K562 (cell line): ENCODE data around the gene TCF3. TPM values are rescaled to one million over a fixed set of nuclear protein-coding genes. Genes with fewer than 3 reads are reported as not detected.

Source experiments
- ASH1L ChIP-seq: fragments of 450-650 bp; IDR thresholded peaks from 2 replicates; pipeline ENCODE4 v1.6.1; 2018; ENCODE audit warnings: borderline replicate concordance, mild to moderate bottlenecking, low read depth; ENCODE audit not compliant: partially characterized antibody
- CBX5 ChIP-seq: IDR thresholded peaks from 2 replicates; pipeline ENCODE4 v1.6.1; 2014; ENCODE audit warnings: low read depth, borderline replicate concordance
- CTBP1 ChIP-seq: fragments of 450-650 bp; IDR thresholded peaks from 2 replicates; pipeline ENCODE4 v1.6.1; 2016; ENCODE audit warnings: borderline replicate concordance
- MAZ ChIP-seq, 2 experiments: fragments of 450-650 bp in 1 of 2; sonication (generic) in 1 of 2; formaldehyde crosslinking; IDR thresholded peaks in 1 of 2; conservative IDR thresholded peaks in 1 of 2; 2 replicates each; pipeline versions ENCODE4 v1.4.0 to v1.5.0; 2020; ENCODE audit warnings: mild to moderate bottlenecking in 1 of 2, missing genetic modification reagents in 1 of 2
- MYC ChIP-seq, 2 experiments: fragments of 250-450 bp in 1 of 2; sonication (Bioruptor Pico) in 1 of 2; IDR thresholded peaks; 2 replicates each; pipeline versions ENCODE4 v1.5.1 to v1.6.1; 2012 to 2021; ENCODE audit warnings: low read depth in 2 of 2, borderline replicate concordance in 1 of 2, improper control_type of control experiment in 1 of 2, low read length in 1 of 2, mild to moderate bottlenecking in 1 of 2, moderate library complexity in 1 of 2
- NFIC ChIP-seq: fragments of 450-650 bp; IDR thresholded peaks from 2 replicates; pipeline ENCODE4 v1.6.1; 2017; ENCODE audit warnings: mild to moderate bottlenecking, inconsistent platforms
- NR1H2 ChIP-seq: sonication (generic); formaldehyde crosslinking; IDR thresholded peaks from 2 replicates; pipeline ENCODE4 v1.4.0; 2020; ENCODE audit warnings: mild to moderate bottlenecking, missing genetic modification reagents
- POLR2H ChIP-seq: IDR thresholded peaks from 2 replicates; pipeline ENCODE4 v1.6.1; 2016; ENCODE audit warnings: missing genetic modification characterization, low read depth, mild to moderate bottlenecking, control low read depth, missing compliant biosample characterization, moderate library complexity
- RBM22 ChIP-seq: fragments of 200-400 bp; formaldehyde crosslinking; IDR thresholded peaks from 2 replicates; pipeline ENCODE4 v1.6.1; 2018; ENCODE audit warnings: low read length, low read depth; ENCODE audit not compliant: poor library complexity, severe bottlenecking
- RCOR1 ChIP-seq, 2 experiments: IDR thresholded peaks; 2 replicates each; pipeline ENCODE4 v1.6.1; 2012; ENCODE audit warnings: low read depth in 2 of 2, low read length in 2 of 2, borderline replicate concordance in 1 of 2, improper control_type of control experiment in 1 of 2
- SPI1 ChIP-seq: IDR thresholded peaks from 2 replicates; pipeline ENCODE4 v1.6.1; 2011; ENCODE audit warnings: low read depth, low read length, control low read depth, borderline replicate concordance
- SRF ChIP-seq, 2 experiments: fragments of 250-450, 450-650 bp in 1 of 2; sonication (Bioruptor Pico) in 1 of 2; sonication (generic) in 1 of 2; formaldehyde crosslinking; IDR thresholded peaks; 2 replicates each; pipeline versions ENCODE4 v1.5.0 to v1.5.1; 2020 to 2022; ENCODE audit warnings: mild to moderate bottlenecking in 1 of 2, missing genetic modification reagents in 1 of 2
- TAF9B ChIP-seq: fragments of 450-650 bp; IDR thresholded peaks from 2 replicates; pipeline ENCODE4 v1.6.1; 2018; ENCODE audit warnings: mild to moderate bottlenecking; ENCODE audit not compliant: partially characterized antibody
- U2AF2 ChIP-seq: fragments of 200-400 bp; formaldehyde crosslinking; optimal IDR thresholded peaks from 2 replicates; pipeline ENCODE3; 2017; ENCODE audit warnings: low read depth, mild to moderate bottlenecking, low read length
- ZBTB1 ChIP-seq: sonication (generic); formaldehyde crosslinking; IDR thresholded peaks from 2 replicates; pipeline ENCODE4 v1.8.1; 2023; ENCODE audit warnings: missing genetic modification reagents, low read depth, mild to moderate bottlenecking, borderline replicate concordance
- ZC3H11A ChIP-seq: IDR thresholded peaks from 2 replicates; pipeline ENCODE4 v1.6.1; 2012; ENCODE audit warnings: low read depth, low read length, improper control_type of control experiment
- ZC3H8 ChIP-seq: fragments of 450-650 bp; IDR thresholded peaks from 2 replicates; pipeline ENCODE4 v1.6.1; 2017
- ZNF584 ChIP-seq: fragments of 200-800 bp; sonication (Bioruptor generic); IDR thresholded peaks from 2 replicates; pipeline ENCODE4 v1.6.1; 2016; ENCODE audit warnings: low read depth, mild to moderate bottlenecking, missing genetic modification characterization, missing compliant biosample characterization
- polyA plus RNA-seq, 8 experiments: library from polyadenylated mRNA; depleted of rRNA in 4 of 8; stranded (reverse) in 5 of 8; unstranded in 3 of 8; fragments of >200 nt; fragmentation: Nextera tagmentation in 2 of 8; fragmentation: Illumina TruSeq in 1 of 8; extraction: Ambion mirVana in 2 of 8; extraction: Trizol in 1 of 8; gene quantifications; 2 replicates each; pipeline versions ENCODE4 v1.2.1 to v1.2.3, GENCODE V29; 2011 to 2014; ENCODE audit warnings: inconsistent platforms in 1 of 8, missing spikeins in 1 of 8
- total RNA-seq, 7 experiments: library from RNA; depleted of rRNA in 6 of 7; stranded (reverse); fragments of >200 nt in 6 of 7; fragmentation: Illumina TruSeq in 2 of 7; extraction: Trizol in 2 of 7; gene quantifications; 2 replicates each; pipeline versions ENCODE4 v1.2.1 to v1.2.3, GENCODE V29; 2011 to 2021; ENCODE audit warnings: low replicate concordance in 1 of 7
- TF ChIP-seq, protein P1 (sequence below): fragments of 450-650 bp; IDR thresholded peaks from 2 replicates; pipeline ENCODE4 v1.6.1; 2018; ENCODE audit not compliant: partially characterized antibody
- TF ChIP-seq, protein P2 (sequence below): IDR thresholded peaks from 2 replicates; pipeline ENCODE4 v1.6.1; 2014; ENCODE audit warnings: antibody characterized with exemption
- TF ChIP-seq, protein P3 (sequence below): fragments of 450-650 bp; formaldehyde crosslinking; IDR thresholded peaks from 2 replicates; pipeline ENCODE4 v1.4.0; 2020; ENCODE audit warnings: mild to moderate bottlenecking, moderate library complexity

TCF3 gene
- total and polyA plus RNA-seq, 9 of the 15 experiments (the other 6 are each of a cell fraction or from before 2014, with no cell fraction given): 5.6 to 259 (median 84.0) TPM

DNA sequence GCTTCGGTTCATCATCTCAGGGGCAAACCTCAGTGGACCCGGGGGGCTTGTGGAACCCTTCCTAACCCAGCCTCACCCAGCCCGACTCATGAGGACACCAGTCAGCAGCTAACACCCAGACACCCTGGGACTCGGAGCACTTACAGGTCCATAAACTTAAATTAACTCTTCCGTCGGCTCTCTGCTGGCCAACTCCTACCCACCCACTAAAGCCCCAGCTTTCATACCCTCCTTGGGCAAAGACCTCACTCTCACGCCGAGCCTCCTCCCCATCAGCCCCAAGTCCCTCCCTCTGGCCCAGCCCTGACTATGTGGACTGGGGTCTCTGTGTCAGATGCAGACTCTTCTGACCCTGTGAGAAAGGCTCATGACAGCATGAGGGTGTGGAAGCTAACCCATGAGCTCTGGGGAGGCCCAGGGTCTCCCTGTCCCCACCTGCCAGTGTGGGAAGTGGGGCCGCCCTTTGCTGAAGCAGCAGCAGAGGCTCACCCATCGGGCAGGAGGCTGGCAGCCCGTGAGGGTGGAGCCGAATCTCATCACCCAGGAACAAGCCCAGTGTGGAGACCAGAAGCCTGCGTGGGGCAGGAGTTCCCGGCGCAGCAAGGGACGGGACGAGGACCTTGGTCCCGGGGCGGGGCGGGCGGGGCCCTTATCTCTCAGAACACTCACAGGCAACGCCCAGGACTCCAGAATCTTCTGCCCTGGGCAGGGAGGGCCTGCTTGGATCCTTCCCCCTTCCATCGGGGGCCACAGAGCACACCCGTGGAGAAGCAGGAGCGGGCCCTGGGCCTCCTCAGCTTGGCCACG lies 19.8 kb downstream of the TCF3 start (continued):
- TF ChIP-seq, protein P1, sequence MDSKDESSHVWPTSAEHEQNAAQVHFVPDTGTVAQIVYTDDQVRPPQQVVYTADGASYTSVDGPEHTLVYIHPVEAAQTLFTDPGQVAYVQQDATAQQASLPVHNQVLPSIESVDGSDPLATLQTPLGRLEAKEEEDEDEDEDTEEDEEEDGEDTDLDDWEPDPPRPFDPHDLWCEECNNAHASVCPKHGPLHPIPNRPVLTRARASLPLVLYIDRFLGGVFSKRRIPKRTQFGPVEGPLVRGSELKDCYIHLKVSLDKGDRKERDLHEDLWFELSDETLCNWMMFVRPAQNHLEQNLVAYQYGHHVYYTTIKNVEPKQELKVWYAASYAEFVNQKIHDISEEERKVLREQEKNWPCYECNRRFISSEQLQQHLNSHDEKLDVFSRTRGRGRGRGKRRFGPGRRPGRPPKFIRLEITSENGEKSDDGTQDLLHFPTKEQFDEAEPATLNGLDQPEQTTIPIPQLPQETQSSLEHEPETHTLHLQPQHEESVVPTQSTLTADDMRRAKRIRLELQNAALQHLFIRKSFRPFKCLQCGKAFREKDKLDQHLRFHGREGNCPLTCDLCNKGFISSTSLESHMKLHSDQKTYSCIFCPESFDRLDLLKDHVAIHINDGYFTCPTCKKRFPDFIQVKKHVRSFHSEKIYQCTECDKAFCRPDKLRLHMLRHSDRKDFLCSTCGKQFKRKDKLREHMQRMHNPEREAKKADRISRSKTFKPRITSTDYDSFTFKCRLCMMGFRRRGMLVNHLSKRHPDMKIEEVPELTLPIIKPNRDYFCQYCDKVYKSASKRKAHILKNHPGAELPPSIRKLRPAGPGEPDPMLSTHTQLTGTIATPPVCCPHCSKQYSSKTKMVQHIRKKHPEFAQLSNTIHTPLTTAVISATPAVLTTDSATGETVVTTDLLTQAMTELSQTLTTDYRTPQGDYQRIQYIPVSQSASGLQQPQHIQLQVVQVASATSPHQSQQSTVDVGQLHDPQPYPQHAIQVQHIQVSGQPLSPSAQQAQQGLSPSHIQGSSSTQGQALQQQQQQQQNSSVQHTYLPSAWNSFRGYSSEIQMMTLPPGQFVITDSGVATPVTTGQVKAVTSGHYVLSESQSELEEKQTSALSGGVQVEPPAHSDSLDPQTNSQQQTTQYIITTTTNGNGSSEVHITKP: peak; percentile 90
- TF ChIP-seq POLR2H (tag) (no peak), MYC (IDR thresholded peaks at IDR 0.05; ENCODE audit: low read depth, low read length) (no peak), MYC (CRISPR knock-in tag; IDR thresholded peaks at IDR 0.05; ENCODE audit: borderline replicate concordance, low read depth) (no peak), CTBP1 (peak; percentile 70), RCOR1 (IDR thresholded peaks at IDR 0.05; ENCODE audit: borderline replicate concordance in 1 of 2, low read depth in 2 of 2, low read length in 2 of 2) (peak in 1 of 2 experiments; percentile 67; a peak in 2 of 4 replicates), RBM22 (no peak), SRF (CRISPR knock-in tag; IDR thresholded peaks at IDR 0.05) (no peak), ZBTB1 (CRISPR knock-in tag) (no peak), NR1H2 (CRISPR knock-in tag) (no peak), TAF9B (no peak), MAZ (CRISPR knock-in tag; conservative IDR thresholded peaks at IDR 0.05 in 1 of 2, IDR thresholded peaks at IDR 0.05 in 1 of 2) (peak; percentile 81 to 82), NFIC (peak; percentile 14; the same call in 1 of the 2 replicates), CBX5 (no peak), ZC3H8 (no peak), ZC3H11A (no peak), ASH1L (no peak), U2AF2 (no peak), SPI1 (no peak), ZNF584 (no peak)
- TF ChIP-seq, protein P2, sequence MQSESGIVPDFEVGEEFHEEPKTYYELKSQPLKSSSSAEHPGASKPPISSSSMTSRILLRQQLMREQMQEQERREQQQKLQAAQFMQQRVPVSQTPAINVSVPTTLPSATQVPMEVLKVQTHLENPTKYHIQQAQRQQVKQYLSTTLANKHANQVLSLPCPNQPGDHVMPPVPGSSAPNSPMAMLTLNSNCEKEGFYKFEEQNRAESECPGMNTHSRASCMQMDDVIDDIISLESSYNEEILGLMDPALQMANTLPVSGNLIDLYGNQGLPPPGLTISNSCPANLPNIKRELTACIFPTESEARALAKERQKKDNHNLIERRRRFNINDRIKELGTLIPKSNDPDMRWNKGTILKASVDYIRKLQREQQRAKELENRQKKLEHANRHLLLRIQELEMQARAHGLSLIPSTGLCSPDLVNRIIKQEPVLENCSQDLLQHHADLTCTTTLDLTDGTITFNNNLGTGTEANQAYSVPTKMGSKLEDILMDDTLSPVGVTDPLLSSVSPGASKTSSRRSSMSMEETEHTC: no peak
- TF ChIP-seq, protein P3, sequence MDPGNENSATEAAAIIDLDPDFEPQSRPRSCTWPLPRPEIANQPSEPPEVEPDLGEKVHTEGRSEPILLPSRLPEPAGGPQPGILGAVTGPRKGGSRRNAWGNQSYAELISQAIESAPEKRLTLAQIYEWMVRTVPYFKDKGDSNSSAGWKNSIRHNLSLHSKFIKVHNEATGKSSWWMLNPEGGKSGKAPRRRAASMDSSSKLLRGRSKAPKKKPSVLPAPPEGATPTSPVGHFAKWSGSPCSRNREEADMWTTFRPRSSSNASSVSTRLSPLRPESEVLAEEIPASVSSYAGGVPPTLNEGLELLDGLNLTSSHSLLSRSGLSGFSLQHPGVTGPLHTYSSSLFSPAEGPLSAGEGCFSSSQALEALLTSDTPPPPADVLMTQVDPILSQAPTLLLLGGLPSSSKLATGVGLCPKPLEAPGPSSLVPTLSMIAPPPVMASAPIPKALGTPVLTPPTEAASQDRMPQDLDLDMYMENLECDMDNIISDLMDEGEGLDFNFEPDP (CRISPR knock-in tag): no peak
